Muscle of leg (tissue), 11 donors: ENCODE measurements around the gene FOXO6. TPM values are rescaled to one million over a fixed set of nuclear protein-coding genes. Genes with fewer than 3 reads are reported as not detected.

Experiments
- DNase-seq: peaks from one replicate; pipeline ENCODE4 v3.0.0; 2013
- H3K27ac ChIP-seq: one replicate; pipeline ENCODE4 v1.5.1; 2013; ENCODE audit warnings: mild to moderate bottlenecking, low read length, control low read depth
- H3K27me3 ChIP-seq: one replicate; pipeline ENCODE4 v1.6.1; 2013; ENCODE audit warnings: low read length; ENCODE audit not compliant: control insufficient read depth, insufficient read depth
- H3K36me3 ChIP-seq: one replicate; pipeline ENCODE4 v1.6.1; 2013; ENCODE audit warnings: low read length; ENCODE audit not compliant: control insufficient read depth, insufficient read depth
- H3K4me1 ChIP-seq: one replicate; pipeline ENCODE4 v1.6.1; 2013; ENCODE audit warnings: low read length; ENCODE audit not compliant: control insufficient read depth, insufficient read depth
- H3K4me3 ChIP-seq: one replicate; pipeline ENCODE4 v1.5.1; 2013; ENCODE audit warnings: low read length, control low read depth
- H3K9me3 ChIP-seq: replicated peaks from 2 replicates; pipeline ENCODE4 v1.6.1; 2013; ENCODE audit warnings: low read depth, low read length; ENCODE audit not compliant: control insufficient read depth
- WGBS: methylation state at CpG from one replicate; pipeline ENCODE4 v1.1.5; 2013; ENCODE audit warnings: missing lambda C conversion rate; ENCODE audit not compliant: insufficient coverage; 5-methylcytosine and 5-hydroxymethylcytosine counted together
- polyA plus RNA-seq, 8 donors: library from polyadenylated mRNA; unstranded; fragments of 120-200 nt; gene quantifications; one replicate each; pipeline versions ENCODE4 v1.2.1 to v1.2.3, GENCODE V29; 2013; ENCODE audit warnings: inconsistent platforms in 1 of 8, low replicate concordance in 1 of 8; ENCODE audit not compliant: insufficient read length in 8 of 8, insufficient read depth in 1 of 8
- total RNA-seq: library from RNA; stranded (reverse); fragments of 120-200 nt; gene quantifications from one replicate; pipeline ENCODE4 v1.2.4, GENCODE V29; 2013

FOXO6 gene
- total and polyA plus RNA-seq, 9 donors, result 3.5 to 16.2 (median 10.0) TPM

DNA sequence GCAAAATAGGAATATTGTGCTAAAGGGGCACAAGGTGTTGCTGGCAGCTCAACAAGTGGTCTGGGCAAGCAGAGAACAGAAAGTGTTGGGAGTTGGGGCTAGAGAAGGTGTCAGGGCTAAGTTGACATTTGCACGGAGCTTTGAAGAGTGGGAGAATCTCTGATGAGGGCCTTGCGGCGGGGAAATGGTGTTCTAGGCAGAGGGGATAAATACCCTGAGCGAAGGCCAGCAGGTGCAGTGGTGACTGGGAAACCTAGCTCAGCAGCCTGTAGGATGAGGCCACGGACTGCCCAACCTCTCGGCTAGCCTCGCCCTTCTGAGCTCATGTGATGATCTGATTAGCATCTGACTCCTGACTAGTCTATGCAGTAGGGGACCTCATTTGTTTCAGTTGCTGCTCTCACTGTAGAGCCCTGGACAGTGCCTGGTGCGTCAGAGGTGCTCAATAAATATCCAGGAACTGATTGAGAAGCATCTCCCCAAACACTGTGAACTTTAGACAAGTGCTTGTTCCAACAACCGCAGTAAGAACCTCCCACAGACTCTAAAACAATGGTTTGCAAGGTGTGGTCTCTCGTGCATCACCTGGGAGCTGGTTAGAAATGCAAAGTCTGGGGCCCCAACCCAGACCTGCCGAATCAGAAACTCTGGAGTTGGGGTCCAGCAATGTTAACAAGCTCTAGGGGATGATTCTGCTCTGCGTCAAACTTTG, 1.0 kb upstream of the FOXO6 start:
- Histone ChIP-seq H3K4me3 (no peak overlapping the region), H3K36me3 (peaks cover 6% of the 10 kb centered on the region), H3K27me3 (peaks cover 22% of the 10 kb centered on the region), H3K9me3 (no peaks in the 10 kb centered on the region), H3K4me1 (peaks cover 75% of the 10 kb centered on the region), H3K27ac (peak overlapping the region; percentile 77)
- 61% methylated on average over 11 of the region's 12 CpGs for WGBS
- no peak for DNase-seq

DNA sequence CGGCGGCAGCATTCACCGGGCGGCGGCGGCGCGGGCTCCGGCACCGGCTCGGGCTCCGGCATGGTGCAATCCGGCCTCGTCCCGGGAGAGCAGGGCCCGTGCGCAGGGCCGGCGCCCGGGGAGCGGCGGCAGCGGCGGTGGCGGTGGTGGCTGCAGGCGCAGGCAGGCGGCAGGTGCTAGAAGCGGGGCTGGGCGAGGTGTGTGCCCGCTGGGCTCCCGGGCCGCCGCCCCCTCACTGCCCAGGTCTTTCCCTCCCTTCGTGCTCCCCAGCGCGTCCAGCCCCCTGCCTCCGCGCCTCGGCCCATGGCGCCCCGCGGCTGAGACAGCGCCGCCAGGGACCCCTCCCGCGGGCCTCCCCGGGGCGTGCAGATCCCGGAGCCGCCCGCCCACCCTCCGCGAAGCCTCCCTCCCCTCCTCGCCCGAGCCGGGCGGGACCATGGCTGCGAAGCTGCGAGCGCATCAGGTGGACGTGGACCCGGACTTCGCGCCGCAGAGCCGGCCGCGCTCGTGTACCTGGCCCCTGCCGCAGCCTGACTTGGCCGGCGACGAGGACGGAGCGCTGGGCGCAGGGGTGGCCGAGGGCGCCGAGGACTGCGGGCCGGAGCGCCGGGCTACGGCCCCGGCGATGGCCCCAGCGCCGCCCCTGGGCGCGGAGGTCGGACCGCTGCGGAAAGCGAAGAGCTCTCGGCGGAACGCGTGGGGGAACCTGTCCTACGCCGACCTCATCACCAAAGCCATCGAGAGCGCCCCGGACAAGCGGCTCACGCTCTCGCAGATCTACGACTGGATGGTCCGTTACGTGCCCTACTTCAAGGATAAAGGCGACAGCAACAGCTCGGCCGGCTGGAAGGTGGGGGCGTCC, 492 bp downstream of the FOXO6 start:
- under 1% methylated on average over 112 of the region's 113 CpGs for WGBS
- DNase-seq, result no peak
- Histone ChIP-seq H3K4me3 (peak overlapping the region; percentile 54), H3K9me3 (no peaks in the 10 kb centered on the region), H3K27ac (peak overlapping the region; percentile 6), H3K4me1 (peaks cover 86% of the 10 kb centered on the region), H3K36me3 (peaks cover 6% of the 10 kb centered on the region), H3K27me3 (peaks cover 26% of the 10 kb centered on the region)

DNA sequence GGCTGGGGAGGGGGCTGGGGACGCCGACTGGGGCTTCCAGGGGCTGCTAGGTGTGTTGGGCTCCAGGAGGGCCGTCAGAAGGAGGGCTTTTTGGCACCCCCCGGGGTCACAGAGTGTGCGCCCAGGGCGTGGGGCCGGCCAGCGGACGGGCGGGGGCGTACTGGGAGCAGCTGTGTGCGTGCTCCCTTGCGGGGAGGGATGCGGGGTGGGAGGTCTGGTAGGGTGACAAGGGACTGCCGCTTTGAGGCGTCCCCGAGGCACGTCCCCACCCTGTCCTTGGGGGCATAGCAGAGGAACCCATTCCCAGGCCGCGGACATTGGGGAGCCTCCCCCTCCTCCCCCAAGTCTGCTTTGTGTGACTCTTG, 1.1 kb downstream of the FOXO6 start:
- H3K4me1 ChIP-seq, result peaks cover 86% of the 10 kb centered on the region
- H3K36me3 ChIP-seq, result peaks cover 6% of the 10 kb centered on the region
- peak overlapping the region; percentile 54 for H3K4me3 ChIP-seq
- 2% methylated on average over 15 of the region's 20 CpGs for WGBS
- no peak for DNase-seq
- H3K27ac ChIP-seq, result peak overlapping the region; percentile 6
- no peaks in the 10 kb centered on the region for H3K9me3 ChIP-seq
- H3K27me3 ChIP-seq, result peaks cover 27% of the 10 kb centered on the region

DNA sequence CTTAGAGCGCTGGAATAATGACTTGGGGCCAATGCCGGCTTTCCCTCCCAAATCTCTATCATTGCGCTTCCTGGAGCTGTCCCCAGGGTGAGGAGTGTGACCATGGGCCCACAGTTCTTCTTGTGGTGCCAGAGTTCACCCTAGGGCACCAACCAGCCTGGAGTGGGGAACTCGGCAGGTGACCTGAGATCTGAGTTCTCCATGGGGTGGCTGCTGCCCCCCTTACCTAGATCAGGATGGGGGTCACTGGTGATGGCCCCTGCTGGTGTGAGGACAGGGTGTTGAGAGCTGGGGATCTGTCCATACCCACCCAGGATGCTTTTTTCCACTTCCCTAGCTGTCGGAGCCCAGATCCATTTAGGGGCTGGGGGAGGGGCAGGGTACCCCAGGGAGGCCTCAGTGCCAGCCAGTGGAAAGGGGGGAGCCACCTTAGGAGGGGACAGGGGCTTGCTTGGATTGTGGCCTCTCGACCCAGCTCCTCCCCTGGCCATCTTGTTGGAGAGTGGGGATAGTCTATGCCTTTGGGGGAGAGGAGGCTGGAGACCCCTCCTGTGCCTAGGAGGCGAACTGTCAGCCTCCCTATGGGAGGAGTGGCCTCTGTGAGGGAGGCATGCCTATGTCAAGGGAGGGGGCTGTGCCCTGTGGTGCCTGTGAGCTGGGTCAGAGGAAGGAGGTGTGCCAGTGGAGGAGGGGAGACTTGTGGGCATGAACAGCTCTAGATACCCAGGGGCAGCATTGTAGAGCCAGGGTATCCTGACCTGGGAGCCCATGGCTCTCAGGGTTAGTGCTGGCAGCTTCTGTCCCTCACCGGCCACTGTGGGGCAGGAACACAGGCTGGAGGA, 1.7 kb downstream of the FOXO6 start:
- WGBS, result 39% methylated on average over 5 of the region's 8 CpGs
- Histone ChIP-seq H3K27ac (peak overlapping the region; percentile 6), H3K36me3 (peaks cover 6% of the 10 kb centered on the region), H3K4me1 (peaks cover 86% of the 10 kb centered on the region), H3K27me3 (peaks cover 27% of the 10 kb centered on the region), H3K4me3 (peak overlapping the region; percentile 54), H3K9me3 (no peaks in the 10 kb centered on the region)
- DNase-seq, result no peak

DNA sequence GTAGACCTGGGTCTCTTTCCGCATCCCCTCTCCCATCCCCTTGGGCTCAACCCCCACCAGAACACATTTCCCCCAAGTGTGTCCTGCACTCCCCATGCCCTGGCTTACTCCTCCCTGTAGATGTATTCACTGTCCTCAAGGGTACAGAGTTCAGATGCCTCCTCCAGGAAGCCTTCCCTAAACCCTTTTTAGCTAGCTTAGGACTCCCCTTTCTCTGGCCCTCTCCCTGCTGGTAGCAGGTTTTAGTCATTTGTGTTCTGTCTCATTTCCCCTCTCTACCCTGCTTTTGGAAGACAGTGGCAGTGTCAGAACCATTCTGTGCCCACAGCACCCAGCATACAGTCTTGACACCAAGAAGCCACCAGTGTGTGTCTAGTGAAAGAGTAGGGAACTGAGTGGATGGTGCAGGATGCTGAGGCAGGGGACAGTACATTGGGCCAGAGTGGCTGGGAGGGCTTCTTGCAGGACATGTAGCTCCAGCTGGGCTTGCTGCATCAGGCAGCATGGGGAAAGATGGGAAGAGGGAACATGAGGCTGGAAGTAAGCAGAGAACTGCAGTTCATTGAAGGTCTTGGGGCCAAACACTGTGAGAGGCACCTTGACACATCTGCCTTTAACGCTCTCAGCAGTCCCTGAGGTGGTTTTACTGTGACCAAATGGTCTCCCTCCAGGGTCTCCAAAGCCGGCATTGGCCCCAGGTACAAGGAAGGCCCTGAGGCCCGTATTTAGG, 2.5 kb downstream of the FOXO6 start:
- peaks cover 27% of the 10 kb centered on the region for H3K27me3 ChIP-seq
- peak overlapping the region; percentile 20 for H3K27ac ChIP-seq
- no peak for DNase-seq
- H3K9me3 ChIP-seq, result no peaks in the 10 kb centered on the region
- 45% methylated on average over 2 of the region's 4 CpGs for WGBS
- H3K4me3 ChIP-seq, result peak overlapping the region; percentile 54
- H3K36me3 ChIP-seq, result peaks cover 9% of the 10 kb centered on the region
- peaks cover 86% of the 10 kb centered on the region for H3K4me1 ChIP-seq

DNA sequence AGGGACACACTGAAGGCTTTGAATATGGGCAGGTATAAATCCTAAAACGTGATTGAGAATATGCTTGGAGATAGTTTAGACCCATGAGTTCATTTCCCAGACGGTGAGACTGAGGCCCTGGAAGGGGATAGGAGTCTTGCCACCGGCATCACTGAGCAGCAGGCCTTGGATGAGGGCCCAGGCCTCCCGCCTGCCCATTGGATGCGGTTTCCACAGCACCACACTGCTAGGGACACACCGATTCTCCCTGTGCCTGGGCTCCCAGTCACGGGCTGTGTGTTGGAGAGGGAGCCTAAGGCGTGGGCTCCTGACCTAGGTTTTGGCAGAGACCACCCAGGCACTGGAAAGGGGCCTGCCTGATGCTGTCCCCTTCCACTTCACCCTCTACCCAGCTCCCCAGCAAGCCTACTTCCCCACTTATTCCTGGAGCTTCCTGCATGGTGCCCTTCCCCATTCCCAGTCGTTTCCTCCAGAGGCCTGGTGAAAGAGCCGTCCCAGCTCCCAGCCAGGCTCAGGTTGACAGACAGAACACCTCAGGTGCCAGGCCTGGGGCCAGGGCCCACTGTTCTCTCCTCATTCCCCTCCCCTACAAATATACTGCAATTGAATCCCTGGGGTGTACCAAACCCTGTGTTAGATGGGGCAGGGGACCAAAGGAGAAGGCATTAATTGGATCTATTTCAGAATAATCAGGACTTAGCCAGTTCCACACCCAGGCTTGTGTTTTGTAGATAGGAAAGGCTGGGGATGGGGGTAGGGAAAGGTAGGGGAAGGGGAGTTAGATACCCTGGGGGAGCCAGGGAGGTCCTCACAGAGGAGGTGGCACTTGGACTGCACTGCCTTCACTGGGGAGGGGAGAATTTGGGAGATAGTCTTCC, 3.4 kb downstream of the FOXO6 start:
- H3K4me3 ChIP-seq, result no peak overlapping the region

DNA sequence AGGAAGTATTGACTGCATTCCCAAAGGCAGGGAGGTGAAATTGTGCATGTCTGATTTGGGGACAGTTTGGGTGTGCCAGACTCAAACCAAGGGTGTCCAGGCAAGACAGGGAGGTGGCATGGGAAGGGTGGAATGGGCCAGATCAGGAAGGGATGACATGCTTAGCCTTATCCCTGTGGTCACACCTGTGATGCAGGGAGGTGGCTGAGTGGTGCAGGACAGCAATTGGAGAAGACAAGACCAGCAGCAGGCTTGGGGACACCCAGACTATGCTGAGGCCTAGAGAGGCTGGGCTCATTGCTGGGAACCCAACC, 4.0 kb downstream of the FOXO6 start:
- peaks cover 82% of the 10 kb centered on the region for H3K4me1 ChIP-seq
- no peak for DNase-seq
- peak overlapping the region; percentile 59 for H3K27ac ChIP-seq
- H3K4me3 ChIP-seq, result no peak overlapping the region
- peaks cover 27% of the 10 kb centered on the region for H3K27me3 ChIP-seq
- peaks cover 15% of the 10 kb centered on the region for H3K36me3 ChIP-seq
- H3K9me3 ChIP-seq, result no peaks in the 10 kb centered on the region

More for the DNA sequence above, 3.4 kb downstream of the FOXO6 start:
- peaks cover 15% of the 10 kb centered on the region for H3K36me3 ChIP-seq
- no peak for DNase-seq
- H3K27me3 ChIP-seq, result peaks cover 27% of the 10 kb centered on the region
- H3K9me3 ChIP-seq, result no peaks in the 10 kb centered on the region
- H3K27ac ChIP-seq, result peak overlapping the region; percentile 59
- H3K4me1 ChIP-seq, result peaks cover 86% of the 10 kb centered on the region
- 23% methylated on average over 5 of the region's 10 CpGs for WGBS

DNA sequence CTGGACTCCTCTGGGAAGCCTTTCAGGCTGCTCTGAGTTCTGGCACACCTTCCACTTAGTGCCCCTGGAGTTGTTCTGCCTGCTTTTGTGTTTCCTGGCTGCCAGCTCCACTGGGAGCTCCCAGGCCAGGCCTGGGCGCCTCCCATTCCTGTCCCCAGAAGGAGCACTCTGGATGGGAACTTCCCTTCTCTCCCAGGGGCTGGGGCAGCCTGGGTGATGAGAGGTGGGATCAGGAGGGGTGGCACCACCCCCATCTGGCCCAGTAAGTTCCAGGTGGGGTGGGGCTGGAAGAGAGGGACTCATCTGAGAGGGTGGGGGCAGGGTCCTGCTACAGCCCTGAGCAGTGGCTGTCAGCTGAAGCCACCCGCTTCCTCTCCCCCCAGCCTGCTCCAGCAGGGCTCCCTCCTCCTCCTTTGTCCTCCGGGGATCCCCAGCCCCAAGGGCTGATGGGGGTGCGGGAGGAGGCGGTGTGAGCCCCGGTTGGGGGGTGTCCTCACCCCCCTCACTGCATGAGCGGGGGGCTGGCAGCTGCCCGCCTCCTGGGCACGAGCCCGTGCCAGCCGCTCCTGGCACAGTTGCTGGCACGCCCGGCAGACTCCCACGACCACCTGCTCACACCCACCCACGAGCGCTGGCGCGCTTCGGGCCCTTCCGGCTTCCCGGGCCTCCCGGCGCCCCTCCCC, 4.7 kb downstream of the FOXO6 start:
- Histone ChIP-seq H3K9me3 (no peaks in the 10 kb centered on the region), H3K36me3 (peaks cover 15% of the 10 kb centered on the region), H3K4me3 (peak overlapping the region; percentile 33), H3K4me1 (peaks cover 83% of the 10 kb centered on the region), H3K27me3 (peaks cover 27% of the 10 kb centered on the region), H3K27ac (peak overlapping the region; percentile 83)
- WGBS, result 7% methylated on average over 3 of the region's 23 CpGs
- peak; percentile 55 for DNase-seq
